ENCODE measurements around the gene IL1RAP.

Gene IL1RAP

DNA sequence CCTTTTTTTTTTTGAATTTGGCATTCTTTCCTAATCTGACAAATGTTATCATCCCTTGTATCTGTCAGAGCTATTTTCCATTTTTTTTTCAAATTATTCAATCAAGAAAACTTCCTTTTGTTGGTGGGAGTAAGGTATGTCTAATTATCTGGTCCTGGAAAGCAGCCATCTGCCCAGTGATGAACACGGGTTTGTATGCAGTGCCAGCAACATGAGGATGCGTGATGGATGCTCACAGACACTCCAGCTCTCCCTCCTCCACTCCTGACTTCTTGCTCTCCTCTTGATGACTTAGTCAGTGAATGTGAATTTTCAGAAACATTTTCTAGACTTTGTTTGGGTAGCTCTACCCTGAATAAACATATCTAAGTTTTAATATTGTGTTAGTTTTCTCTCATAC lies 79.2 kb downstream of the IL1RAP start:
- H3F3A ChIP-seq (ENCODE audit: insufficient read depth) = no peaks in the 10 kb centered on the region
- no peak overlapping the region for H3K27ac ChIP-seq (ENCODE audit: low read depth, low read length)
- H3K9me2 ChIP-seq (replicated peaks; ENCODE audit: insufficient read depth, low read length) = no peaks in the 10 kb centered on the region
- no peaks in the 10 kb centered on the region for H3K9me3 ChIP-seq (ENCODE audit: insufficient read depth, low read length)
- TF ChIP-seq EZH2phosphoT487 (conservative IDR thresholded peaks at IDR 0.05; ENCODE audit: low read length) = no peak
- TF ChIP-seq, protein P1, sequence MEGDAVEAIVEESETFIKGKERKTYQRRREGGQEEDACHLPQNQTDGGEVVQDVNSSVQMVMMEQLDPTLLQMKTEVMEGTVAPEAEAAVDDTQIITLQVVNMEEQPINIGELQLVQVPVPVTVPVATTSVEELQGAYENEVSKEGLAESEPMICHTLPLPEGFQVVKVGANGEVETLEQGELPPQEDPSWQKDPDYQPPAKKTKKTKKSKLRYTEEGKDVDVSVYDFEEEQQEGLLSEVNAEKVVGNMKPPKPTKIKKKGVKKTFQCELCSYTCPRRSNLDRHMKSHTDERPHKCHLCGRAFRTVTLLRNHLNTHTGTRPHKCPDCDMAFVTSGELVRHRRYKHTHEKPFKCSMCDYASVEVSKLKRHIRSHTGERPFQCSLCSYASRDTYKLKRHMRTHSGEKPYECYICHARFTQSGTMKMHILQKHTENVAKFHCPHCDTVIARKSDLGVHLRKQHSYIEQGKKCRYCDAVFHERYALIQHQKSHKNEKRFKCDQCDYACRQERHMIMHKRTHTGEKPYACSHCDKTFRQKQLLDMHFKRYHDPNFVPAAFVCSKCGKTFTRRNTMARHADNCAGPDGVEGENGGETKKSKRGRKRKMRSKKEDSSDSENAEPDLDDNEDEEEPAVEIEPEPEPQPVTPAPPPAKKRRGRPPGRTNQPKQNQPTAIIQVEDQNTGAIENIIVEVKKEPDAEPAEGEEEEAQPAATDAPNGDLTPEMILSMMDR (IDR thresholded peaks at IDR 0.05; ENCODE audit: insufficient read depth, low read length, poor library complexity, severe bottlenecking) = no peak
- no peaks in the 10 kb centered on the region for H4K20me1 ChIP-seq (ENCODE audit: low read depth, low read length)
- no peaks in the 10 kb centered on the region for H3K36me3 ChIP-seq (ENCODE audit: low read length)
- H3K4me2 ChIP-seq (ENCODE audit: low read depth, low read length, poor library complexity, severe bottlenecking) = no peak overlapping the region
- H2AFZ ChIP-seq (ENCODE audit: low read depth, low read length, severe bottlenecking) = no peak overlapping the region
- H3K79me2 ChIP-seq (ENCODE audit: insufficient read depth, low read length) = no peaks in the 10 kb centered on the region
- H3K9ac ChIP-seq (ENCODE audit: low read length) = no peak overlapping the region
- no peaks in the 10 kb centered on the region for H3K27me3 ChIP-seq (ENCODE audit: low read length)
- no peak overlapping the region for H3K4me3 ChIP-seq (ENCODE audit: insufficient read depth, low read length, poor library complexity, severe bottlenecking)

DNA sequence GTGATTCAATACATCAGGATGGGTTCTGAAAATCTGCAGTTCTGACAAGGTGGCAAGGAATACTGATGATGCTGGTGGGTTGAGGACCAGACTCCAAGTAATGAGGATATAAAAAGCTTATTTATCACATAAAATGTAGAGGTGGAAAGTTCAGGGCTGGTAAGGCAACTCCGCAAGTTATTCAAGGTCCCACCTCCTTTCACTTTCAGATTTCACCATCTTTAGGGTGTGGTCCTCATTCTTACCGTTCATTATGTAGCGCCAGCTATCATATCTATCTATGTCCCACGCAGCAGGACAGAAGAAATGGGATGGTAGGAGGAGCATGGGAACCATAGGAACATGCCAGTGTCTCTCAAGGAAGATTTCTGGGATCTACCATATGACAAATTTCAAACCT lies 80.3 kb downstream of the IL1RAP start:
- H3K27ac ChIP-seq (ENCODE audit: low read depth, low read length) = no peak overlapping the region
- H3F3A ChIP-seq (ENCODE audit: insufficient read depth) = no peaks in the 10 kb centered on the region
- no peak overlapping the region for H3K4me3 ChIP-seq (ENCODE audit: insufficient read depth, low read length, poor library complexity, severe bottlenecking)
- H3K79me2 ChIP-seq (ENCODE audit: insufficient read depth, low read length) = no peaks in the 10 kb centered on the region
- H3K9me2 ChIP-seq (replicated peaks; ENCODE audit: insufficient read depth, low read length) = no peaks in the 10 kb centered on the region
- H3K27me3 ChIP-seq (ENCODE audit: low read length) = no peaks in the 10 kb centered on the region
- no peak overlapping the region for H2AFZ ChIP-seq (ENCODE audit: low read depth, low read length, severe bottlenecking)
- no peak overlapping the region for H3K9ac ChIP-seq (ENCODE audit: low read length)
- H3K4me2 ChIP-seq (ENCODE audit: low read depth, low read length, poor library complexity, severe bottlenecking) = no peak overlapping the region
- H3K36me3 ChIP-seq (ENCODE audit: low read length) = no peaks in the 10 kb centered on the region
- TF ChIP-seq, protein P1 (IDR thresholded peaks at IDR 0.05; ENCODE audit: insufficient read depth, low read length, poor library complexity, severe bottlenecking) = no peak
- no peak for TF ChIP-seq EZH2phosphoT487 (conservative IDR thresholded peaks at IDR 0.05; ENCODE audit: low read length)
- H4K20me1 ChIP-seq (ENCODE audit: low read depth, low read length) = no peaks in the 10 kb centered on the region
- H3K9me3 ChIP-seq (ENCODE audit: insufficient read depth, low read length) = no peaks in the 10 kb centered on the region

DNA sequence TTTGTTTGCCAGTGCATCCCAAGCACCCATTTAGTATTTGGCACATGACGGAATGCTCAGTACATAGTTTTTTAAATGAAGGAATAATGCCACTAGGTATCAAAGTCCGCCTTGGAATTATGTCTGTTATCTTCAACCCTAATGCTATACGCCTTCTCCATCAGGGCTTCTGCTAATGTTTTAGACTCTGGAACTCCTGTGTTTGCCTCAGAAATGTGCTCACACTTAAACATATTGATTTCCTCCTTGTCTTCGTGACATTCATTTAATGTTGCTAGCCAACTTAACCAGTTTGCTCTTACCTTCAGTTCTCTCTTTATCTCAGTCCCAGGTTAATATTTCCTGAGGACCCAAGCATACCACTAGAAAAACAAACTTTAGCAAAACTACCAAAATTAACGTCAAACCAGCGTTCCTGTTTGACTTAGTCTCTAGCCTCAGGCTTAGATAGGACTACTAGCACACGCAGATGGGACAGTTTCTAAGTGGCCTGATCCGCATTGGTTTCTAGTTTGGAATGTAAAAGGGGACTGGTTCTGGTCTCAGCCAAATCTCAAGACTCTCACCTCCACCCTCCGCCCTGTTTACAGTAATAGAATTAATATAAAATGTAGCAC lies 81.4 kb downstream of the IL1RAP start:
- H3K4me3 ChIP-seq (ENCODE audit: insufficient read depth, low read length, poor library complexity, severe bottlenecking) = no peak overlapping the region
- no peaks in the 10 kb centered on the region for H3F3A ChIP-seq (ENCODE audit: insufficient read depth)
- no peaks in the 10 kb centered on the region for H3K9me3 ChIP-seq (ENCODE audit: insufficient read depth, low read length)
- H4K20me1 ChIP-seq (ENCODE audit: low read depth, low read length) = no peaks in the 10 kb centered on the region
- no peak for TF ChIP-seq EZH2phosphoT487 (conservative IDR thresholded peaks at IDR 0.05; ENCODE audit: low read length)
- TF ChIP-seq, protein P1 (IDR thresholded peaks at IDR 0.05; ENCODE audit: insufficient read depth, low read length, poor library complexity, severe bottlenecking) = no peak
- no peak overlapping the region for H2AFZ ChIP-seq (ENCODE audit: low read depth, low read length, severe bottlenecking)
- H3K9ac ChIP-seq (ENCODE audit: low read length) = no peak overlapping the region
- H3K27me3 ChIP-seq (ENCODE audit: low read length) = no peaks in the 10 kb centered on the region
- no peak overlapping the region for H3K27ac ChIP-seq (ENCODE audit: low read depth, low read length)
- H3K36me3 ChIP-seq (ENCODE audit: low read length) = no peaks in the 10 kb centered on the region
- H3K9me2 ChIP-seq (replicated peaks; ENCODE audit: insufficient read depth, low read length) = no peaks in the 10 kb centered on the region
- H3K79me2 ChIP-seq (ENCODE audit: insufficient read depth, low read length) = no peaks in the 10 kb centered on the region
- no peak overlapping the region for H3K4me2 ChIP-seq (ENCODE audit: low read depth, low read length, poor library complexity, severe bottlenecking)
